Gastrocnemius medialis (tissue), 4 donors: ENCODE results near the gene APP. TPM values are rescaled to one million over a fixed set of nuclear protein-coding genes. Genes with fewer than 3 reads are reported as not detected.

Experiments used
- ATAC-seq, 2 donors: fragments of 150-250 bp; one replicate each; pipeline ENCODE4 v1.9.1; 2016
- DNase-seq, 2 donors: peaks; one replicate each; pipeline ENCODE4 v3.0.0-alpha.2; 2019
- H3K27ac ChIP-seq, 4 donors: fragments of 200-600 bp; sonication (generic); 1 replicate in 1 of 4; 2 replicates in 3 of 4; pipeline ENCODE4 v1.5.1; 2016 to 2018; ENCODE audit warnings: mild to moderate bottlenecking in 2 of 4, moderate library complexity in 1 of 4
- H3K27me3 ChIP-seq, 3 donors: fragments of 200-600 bp; sonication (generic) in 2 of 3; 1 replicate in 1 of 3; 2 replicates in 2 of 3; pipeline versions ENCODE4 v1.5.1 to v1.6.0; 2016 to 2019; ENCODE audit warnings: mild to moderate bottlenecking in 1 of 3, moderate library complexity in 1 of 3
- H3K36me3 ChIP-seq, 2 donors: fragments of 200-600 bp; sonication (generic) in 1 of 2; one replicate each; pipeline ENCODE4 v1.5.1; 2017 to 2018
- H3K4me1 ChIP-seq, 2 donors: fragments of 200-600 bp; sonication (generic) in 1 of 2; one replicate each; pipeline ENCODE4 v1.5.1; 2016 to 2017; ENCODE audit warnings: mild to moderate bottlenecking in 2 of 2
- H3K4me3 ChIP-seq, 4 donors: fragments of 200-600 bp; sonication (generic) in 3 of 4; 1 replicate in 1 of 4; 2 replicates in 3 of 4; pipeline ENCODE4 v1.5.1; 2016 to 2019; ENCODE audit warnings: mild to moderate bottlenecking in 2 of 4
- H3K9me3 ChIP-seq, 3 donors: fragments of 200-600 bp; sonication (generic) in 2 of 3; 1 replicate in 1 of 3; 2 replicates in 2 of 3; pipeline ENCODE4 v1.5.1; 2016 to 2019
- POLR2A ChIP-seq, 2 donors: fragments of 450-650 bp; IDR thresholded peaks; one replicate each; pipeline ENCODE4 v1.6.1; 2017; ENCODE audit warnings: antibody characterized with exemption in 2 of 2, mild to moderate bottlenecking in 2 of 2, moderate library complexity in 2 of 2
- in situ Hi-C, 4 donors: fragments of 200-750 bp; cut with MboI; loops; one replicate each; pipeline versions ENCODE4 v1.15.0 to v1.8.0; 2017; ENCODE audit warnings: low sequenced_read_pairs in 4 of 4
- intact Hi-C: fragments of 100-400 bp; cut with DNase I; formaldehyde crosslinking; loops from one replicate; pipeline ENCODE4 v1.15.1; 2023; ENCODE audit warnings: low total_unique reads
- total RNA-seq, 4 donors: library from RNA; depleted of rRNA; stranded (reverse); fragments of >200 nt; gene quantifications; one replicate each; pipeline versions ENCODE4 v1.1.0 to v1.2.3, GENCODE V29; 2016
- TF ChIP-seq, protein P1 (sequence below), 5 experiments: fragments of 450-650 bp in 3 of 5; fragments of 200-600 bp in 2 of 5; sonication (generic) in 2 of 5; IDR thresholded peaks in 4 of 5; conservative IDR thresholded peaks in 1 of 5; 1 replicate in 4 of 5; 2 replicates in 1 of 5; pipeline ENCODE4 v1.5.1; 2016 to 2019; ENCODE audit warnings: antibody characterized with exemption in 5 of 5, mild to moderate bottlenecking in 3 of 5, moderate library complexity in 3 of 5

The APP gene
- total RNA-seq = 10 to 100 TPM; 45.8 to 73.2 (median 70.1) TPM

DNA sequence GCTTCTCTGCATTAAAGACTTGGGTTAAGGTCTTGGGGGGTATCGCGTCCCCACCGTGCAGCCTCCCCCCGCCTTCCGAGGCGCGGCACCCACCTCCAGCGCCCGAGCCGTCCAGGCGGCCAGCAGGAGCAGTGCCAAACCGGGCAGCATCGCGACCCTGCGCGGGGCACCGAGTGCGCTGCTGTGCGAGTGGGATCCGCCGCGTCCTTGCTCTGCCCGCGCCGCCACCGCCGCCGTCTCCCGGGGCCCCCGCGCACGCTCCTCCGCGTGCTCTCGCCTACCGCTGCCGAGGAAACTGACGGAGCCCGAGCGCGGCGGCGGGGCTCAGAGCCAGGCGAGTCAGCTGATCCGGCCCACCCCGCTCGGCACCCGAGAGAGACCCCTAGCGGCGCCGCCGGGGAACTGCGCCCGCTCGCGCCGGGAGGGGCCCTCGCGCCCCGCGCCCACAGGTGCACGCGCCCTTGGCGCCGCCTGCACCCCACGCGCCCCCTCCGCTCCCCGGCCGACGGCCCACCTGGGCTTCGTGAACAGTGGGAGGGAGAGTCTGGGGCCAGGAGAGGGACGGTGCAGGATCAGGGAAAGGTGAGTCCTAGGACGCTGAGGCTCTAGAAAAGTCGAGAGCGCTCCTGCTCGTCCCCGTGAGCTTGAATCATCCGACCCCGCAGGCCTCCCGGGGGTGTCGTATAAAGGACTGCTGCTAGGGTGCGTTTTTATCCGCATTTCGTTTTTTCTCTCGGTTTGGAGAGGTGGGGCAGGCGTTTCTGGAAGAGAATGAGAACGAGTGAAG, at the start of gene APP:
Gene APP (minus strand): TSS at position 300 of the 787 bp plus-strand sequence. CDS start 150 bp downstream, at position 150.
- intact Hi-C loops (loop anchor here (1.0 to 10.0 kb wide), 3 partner anchors 166 to 288 kb away; no protein-coding TSS in a partner anchor), in situ Hi-C loops (loop anchor here in 2 of 4 donors (5.0 to 10.0 kb wide), 2 partner anchors 278 to 286 kb away; no protein-coding TSS in a partner anchor)
- no peaks in the 10 kb centered on the region for H3K36me3 ChIP-seq

DNA sequence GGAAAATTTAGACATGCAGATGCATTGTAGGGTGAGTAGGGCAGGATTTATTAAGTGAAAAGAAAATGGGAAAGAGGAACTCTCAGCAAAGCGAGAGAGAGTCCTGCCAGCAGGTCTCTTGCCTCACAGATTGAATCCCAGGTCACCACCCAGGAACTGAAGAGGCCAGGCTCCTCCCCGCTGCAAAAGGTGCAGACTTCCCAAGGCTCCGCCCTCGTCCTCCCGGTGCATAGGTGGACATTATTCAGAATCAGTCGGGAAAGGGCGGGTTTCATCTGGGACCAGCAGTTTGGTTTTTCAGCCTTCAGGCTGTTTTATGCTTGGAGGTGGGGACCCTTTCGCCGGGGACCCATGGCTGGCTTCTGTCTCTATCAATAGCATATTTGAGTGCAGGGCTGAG, 41.6 kb upstream of the APP start:
- no peak overlapping the region for H3K27ac ChIP-seq
- no peaks in the 10 kb centered on the region for H3K27me3 ChIP-seq
- H3K4me1 ChIP-seq = no peaks in the 10 kb centered on the region
- TF ChIP-seq, protein P1, sequence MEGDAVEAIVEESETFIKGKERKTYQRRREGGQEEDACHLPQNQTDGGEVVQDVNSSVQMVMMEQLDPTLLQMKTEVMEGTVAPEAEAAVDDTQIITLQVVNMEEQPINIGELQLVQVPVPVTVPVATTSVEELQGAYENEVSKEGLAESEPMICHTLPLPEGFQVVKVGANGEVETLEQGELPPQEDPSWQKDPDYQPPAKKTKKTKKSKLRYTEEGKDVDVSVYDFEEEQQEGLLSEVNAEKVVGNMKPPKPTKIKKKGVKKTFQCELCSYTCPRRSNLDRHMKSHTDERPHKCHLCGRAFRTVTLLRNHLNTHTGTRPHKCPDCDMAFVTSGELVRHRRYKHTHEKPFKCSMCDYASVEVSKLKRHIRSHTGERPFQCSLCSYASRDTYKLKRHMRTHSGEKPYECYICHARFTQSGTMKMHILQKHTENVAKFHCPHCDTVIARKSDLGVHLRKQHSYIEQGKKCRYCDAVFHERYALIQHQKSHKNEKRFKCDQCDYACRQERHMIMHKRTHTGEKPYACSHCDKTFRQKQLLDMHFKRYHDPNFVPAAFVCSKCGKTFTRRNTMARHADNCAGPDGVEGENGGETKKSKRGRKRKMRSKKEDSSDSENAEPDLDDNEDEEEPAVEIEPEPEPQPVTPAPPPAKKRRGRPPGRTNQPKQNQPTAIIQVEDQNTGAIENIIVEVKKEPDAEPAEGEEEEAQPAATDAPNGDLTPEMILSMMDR (IDR thresholded peaks at IDR 0.05 in 4 of 5, conservative IDR thresholded peaks at IDR 0.05 in 1 of 5) = no peak
- no peak for TF ChIP-seq POLR2A (IDR thresholded peaks at IDR 0.05)
- H3K4me3 ChIP-seq = no peak overlapping the region
- intact Hi-C loops = no loop called here
- in situ Hi-C loops = no loop called here
- ATAC-seq (no peak), DNase-seq (no peak)
- H3K36me3 ChIP-seq = no peaks in the 10 kb centered on the region
- no peaks in the 10 kb centered on the region for H3K9me3 ChIP-seq

More for the DNA sequence above, at the start of gene APP:
- Histone ChIP-seq H3K27me3 (peaks cover 5 to 24% (median 18%) of the 10 kb centered on the region in 3 donors), H3K27ac (peak within 1 kb of the TSS; percentile 78 to 82 (median 82)), H3K4me1 (peaks cover 3 to 20% of the 10 kb centered on the region in 2 donors), H3K4me3 (peak within 1 kb of the TSS; percentile 69 to 91 (median 78)), H3K9me3 (no peaks in the 10 kb centered on the region)
- DNase-seq (peak; percentile 49 to 69), ATAC-seq (peak; percentile 69 to 77)
- peak; percentile 59 to 81 for TF ChIP-seq POLR2A (IDR thresholded peaks at IDR 0.05)
- TF ChIP-seq, protein P1 (IDR thresholded peaks at IDR 0.05 in 4 of 5, conservative IDR thresholded peaks at IDR 0.05 in 1 of 5) = peak; percentile 75 to 98 (median 96)

DNA sequence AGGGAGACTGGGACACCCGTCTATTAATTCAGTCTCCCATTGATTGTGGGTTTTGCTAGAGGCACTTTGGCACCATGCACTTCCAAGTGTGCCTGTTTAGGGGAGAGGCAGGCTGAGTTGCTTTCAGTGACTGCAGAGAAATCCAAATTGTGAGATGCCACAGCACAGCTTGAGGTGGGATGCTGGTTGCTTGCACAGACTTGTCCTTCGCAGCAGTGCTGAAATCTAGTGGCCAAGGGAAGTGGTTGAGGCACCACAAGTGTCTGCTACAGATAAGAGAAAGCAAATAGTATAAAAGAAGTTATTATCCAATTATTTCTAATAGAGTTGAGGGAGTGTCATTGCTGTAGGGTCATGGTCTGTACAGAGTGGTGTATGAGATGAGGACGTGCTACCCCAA, 40.0 kb upstream of the APP start:
- TF ChIP-seq, protein P1 (IDR thresholded peaks at IDR 0.05 in 4 of 5, conservative IDR thresholded peaks at IDR 0.05 in 1 of 5) = no peak
- TF ChIP-seq POLR2A (IDR thresholded peaks at IDR 0.05) = no peak
- intact Hi-C loops (no loop called here), in situ Hi-C loops (no loop called here)
- Histone ChIP-seq H3K9me3 (no peaks in the 10 kb centered on the region), H3K27me3 (no peaks in the 10 kb centered on the region), H3K36me3 (no peaks in the 10 kb centered on the region), H3K4me3 (no peak overlapping the region), H3K4me1 (no peaks in the 10 kb centered on the region), H3K27ac (no peak overlapping the region)
- DNase-seq = no peak
- ATAC-seq = no peak

DNA sequence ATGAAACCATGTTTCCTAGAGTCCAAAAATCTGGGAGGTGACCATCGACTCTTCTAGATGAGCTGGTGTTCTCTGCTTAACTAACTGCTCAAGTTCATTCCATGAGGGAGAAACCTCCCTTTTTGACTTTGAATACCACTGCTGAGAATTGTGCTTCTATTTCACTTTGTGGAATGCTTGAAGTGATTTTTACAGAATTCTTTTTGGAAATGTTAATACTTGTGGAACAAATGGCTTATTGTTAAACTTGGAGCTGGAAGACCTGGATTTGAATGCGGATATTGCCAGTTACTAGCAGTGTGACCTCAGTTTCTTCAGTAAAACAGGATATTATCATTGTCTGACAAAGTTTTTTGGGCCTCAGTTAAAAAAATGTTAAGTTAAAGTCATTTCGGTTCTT, 36.5 kb upstream of the APP start:
- Histone ChIP-seq H3K27me3 (no peaks in the 10 kb centered on the region), H3K4me1 (no peaks in the 10 kb centered on the region), H3K27ac (no peak overlapping the region), H3K4me3 (no peak overlapping the region), H3K9me3 (no peaks in the 10 kb centered on the region), H3K36me3 (no peaks in the 10 kb centered on the region)
- DNase-seq = no peak
- intact Hi-C loops = no loop called here
- TF ChIP-seq, protein P1 (IDR thresholded peaks at IDR 0.05 in 4 of 5, conservative IDR thresholded peaks at IDR 0.05 in 1 of 5) = no peak
- no peak for TF ChIP-seq POLR2A (IDR thresholded peaks at IDR 0.05)
- in situ Hi-C loops = no loop called here
- ATAC-seq = no peak
